ENCODE results near the gene CPNE2.

- no peak for TF ChIP-seq CTCF (IDR thresholded peaks at IDR 0.05)
- TF ChIP-seq POLR2A (IDR thresholded peaks at IDR 0.05), result no peak
Observed at GRCh38 chr16:57167538-57167937, 75.2 kb downstream of the CPNE2 start.

Data from lower leg skin (tissue), 3 donors.